Fibroblast of lung (primary cell): Measurements from ENCODE around the gene NTN3.

Experiments
- EZH2 ChIP-seq: IDR thresholded peaks from 2 replicates; pipeline ENCODE4 v1.5.1; 2012; ENCODE audit warnings: low read length, control low read depth, mild to moderate bottlenecking; ENCODE audit errors: missing control alignments
- TF ChIP-seq, protein P1 (sequence below), 2 donors: IDR thresholded peaks in 1 of 2; conservative IDR thresholded peaks in 1 of 2; 1 replicate in 1 of 2; 2 replicates in 1 of 2; pipeline ENCODE4 v1.5.1; 2011 to 2012; ENCODE audit warnings: low read length in 2 of 2, control low read depth in 1 of 2, inconsistent platforms in 1 of 2, low read depth in 1 of 2, mild to moderate bottlenecking in 1 of 2

DNA sequence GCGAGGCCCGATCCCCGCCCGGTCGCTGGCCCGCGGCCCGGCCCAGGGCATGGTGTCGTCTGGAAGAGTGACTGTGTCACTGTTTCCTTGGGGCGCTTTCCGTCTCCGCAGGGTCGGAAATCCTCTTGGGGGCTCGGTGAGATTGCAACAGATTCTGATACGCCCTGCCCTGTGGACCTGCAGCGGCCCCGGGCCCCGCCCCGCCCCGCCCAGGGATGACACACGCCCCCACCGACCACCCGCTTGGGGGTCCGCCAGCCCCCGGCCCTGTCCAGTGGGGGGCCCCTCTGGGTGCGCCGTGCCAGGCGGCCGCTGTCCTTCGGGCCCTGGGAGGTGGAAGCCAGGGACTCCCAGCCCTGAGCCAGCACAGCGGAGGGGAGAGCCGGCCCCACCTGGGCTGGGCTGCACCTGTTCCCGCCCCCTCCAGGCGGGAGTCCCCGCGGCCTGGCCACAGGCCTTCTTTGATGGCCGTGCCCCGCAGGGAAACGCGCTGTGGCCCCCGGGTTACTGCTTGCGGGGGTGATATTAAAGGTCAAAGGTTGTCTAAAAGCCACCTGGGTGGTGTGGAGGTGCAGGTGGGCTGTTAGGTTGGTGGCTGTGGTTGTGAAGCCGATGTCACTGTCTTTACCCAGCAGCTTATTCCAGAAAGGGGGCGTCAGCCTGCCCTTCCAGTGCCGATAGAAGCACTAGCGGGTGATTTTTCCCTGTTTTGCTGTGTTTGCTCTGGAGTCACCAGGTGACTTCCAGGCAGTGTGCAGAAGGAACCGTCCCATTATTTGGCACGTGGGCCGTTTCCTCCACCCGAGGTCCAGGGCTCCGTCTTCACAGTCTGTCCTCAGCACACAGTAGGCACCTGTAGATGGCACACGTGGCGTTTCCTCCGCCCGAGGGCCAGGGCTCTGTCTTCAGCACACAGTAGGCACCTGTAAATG, 4.6 kb downstream of the NTN3 start:
- TF ChIP-seq, protein P1, sequence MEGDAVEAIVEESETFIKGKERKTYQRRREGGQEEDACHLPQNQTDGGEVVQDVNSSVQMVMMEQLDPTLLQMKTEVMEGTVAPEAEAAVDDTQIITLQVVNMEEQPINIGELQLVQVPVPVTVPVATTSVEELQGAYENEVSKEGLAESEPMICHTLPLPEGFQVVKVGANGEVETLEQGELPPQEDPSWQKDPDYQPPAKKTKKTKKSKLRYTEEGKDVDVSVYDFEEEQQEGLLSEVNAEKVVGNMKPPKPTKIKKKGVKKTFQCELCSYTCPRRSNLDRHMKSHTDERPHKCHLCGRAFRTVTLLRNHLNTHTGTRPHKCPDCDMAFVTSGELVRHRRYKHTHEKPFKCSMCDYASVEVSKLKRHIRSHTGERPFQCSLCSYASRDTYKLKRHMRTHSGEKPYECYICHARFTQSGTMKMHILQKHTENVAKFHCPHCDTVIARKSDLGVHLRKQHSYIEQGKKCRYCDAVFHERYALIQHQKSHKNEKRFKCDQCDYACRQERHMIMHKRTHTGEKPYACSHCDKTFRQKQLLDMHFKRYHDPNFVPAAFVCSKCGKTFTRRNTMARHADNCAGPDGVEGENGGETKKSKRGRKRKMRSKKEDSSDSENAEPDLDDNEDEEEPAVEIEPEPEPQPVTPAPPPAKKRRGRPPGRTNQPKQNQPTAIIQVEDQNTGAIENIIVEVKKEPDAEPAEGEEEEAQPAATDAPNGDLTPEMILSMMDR (conservative IDR thresholded peaks at IDR 0.05 in 1 of 2, IDR thresholded peaks at IDR 0.05 in 1 of 2; ENCODE audit: low read depth in 1 of 2, low read length in 2 of 2), result no peak
- TF ChIP-seq EZH2, result no peak
